ENCODE results near the gene OAF. TPM values are rescaled to one million over a fixed set of nuclear protein-coding genes. Genes with fewer than 3 reads are reported as not detected.

The OAF gene
- total and polyA plus RNA-seq, 2 experiments from 2014 or later, result 1.1 to 3.0 TPM

- H2AFZ ChIP-seq, result no peak overlapping the region
- H3K9me3 Mint-ChIP-seq, result no peaks in the 10 kb centered on the region
- H3K79me2 ChIP-seq (replicated peaks; ENCODE audit: insufficient read depth), result no peaks in the 10 kb centered on the region
- H3K27ac ChIP-seq (ENCODE audit: low read depth), result no peak overlapping the region
- peaks cover 82% of the 10 kb centered on the region for H3K27me3 ChIP-seq (ENCODE audit: insufficient read depth)
- no peaks in the 10 kb centered on the region for H3F3A ChIP-seq (replicated peaks; ENCODE audit: low read depth)
- H3K4me3 Mint-ChIP-seq, result no peak overlapping the region
- H3K4me1 ChIP-seq (ENCODE audit: insufficient read depth), result peaks cover 22% of the 10 kb centered on the region
- peaks cover 37% of the 10 kb centered on the region for H3K4me1 Mint-ChIP-seq
- H3K27ac Mint-ChIP-seq, result no peak overlapping the region
- peaks cover 65% of the 10 kb centered on the region for H3K27me3 Mint-ChIP-seq (ENCODE audit: insufficient read depth, low read depth, poor library complexity)
- no peak for DNase-seq (ENCODE audit: low spot score)
- H3K4me2 ChIP-seq, result no peak overlapping the region
- TF ChIP-seq POLR2AphosphoS5 (IDR thresholded peaks at IDR 0.05; ENCODE audit: low read depth) (no peak), ZNF114 (CRISPR knock-in tag; IDR thresholded peaks at IDR 0.05) (no peak), EZH2 (IDR thresholded peaks at IDR 0.05; ENCODE audit: low read depth, unreplicated experiment) (no peak)
- no peaks in the 10 kb centered on the region for H3K9me2 ChIP-seq (ENCODE audit: insufficient read depth)
- no peak overlapping the region for H3K4me3 ChIP-seq
- no peaks in the 10 kb centered on the region; the same call in 2 of the 3 replicates for H3K36me3 Mint-ChIP-seq (ENCODE audit: low read depth)
- H3K36me3 ChIP-seq (ENCODE audit: insufficient read depth), result no peaks in the 10 kb centered on the region
- H4K20me1 ChIP-seq (replicated peaks; ENCODE audit: insufficient read depth), result peaks cover 3% of the 10 kb centered on the region; the same call in 1 of the 2 replicates
- no peak for ATAC-seq
These were observed 3.7 kb downstream of the OAF start for GRCh38 chr11:120214581-120214980.

GRCh38 chr11:120215634-120216033 lies 4.8 kb downstream of the OAF start:
- peaks cover 73% of the 10 kb centered on the region for H3K27me3 ChIP-seq (ENCODE audit: insufficient read depth)
- no peaks in the 10 kb centered on the region for H3K79me2 ChIP-seq (replicated peaks; ENCODE audit: insufficient read depth)
- no peak overlapping the region for H3K4me3 ChIP-seq
- no peaks in the 10 kb centered on the region for H3K36me3 ChIP-seq (ENCODE audit: insufficient read depth)
- H3K27ac ChIP-seq (ENCODE audit: low read depth), result no peak overlapping the region
- H3K36me3 Mint-ChIP-seq (ENCODE audit: low read depth), result no peaks in the 10 kb centered on the region; the same call in 2 of the 3 replicates
- H3F3A ChIP-seq (replicated peaks; ENCODE audit: low read depth), result no peaks in the 10 kb centered on the region
- ATAC-seq (no peak), DNase-seq (ENCODE audit: low spot score) (no peak)
- peaks cover 60% of the 10 kb centered on the region for H3K27me3 Mint-ChIP-seq (ENCODE audit: insufficient read depth, low read depth, poor library complexity)
- H4K20me1 ChIP-seq (replicated peaks; ENCODE audit: insufficient read depth), result peaks cover 3% of the 10 kb centered on the region; the same call in 1 of the 2 replicates
- peaks cover 17% of the 10 kb centered on the region for H3K4me1 ChIP-seq (ENCODE audit: insufficient read depth)
- no peak overlapping the region for H3K27ac Mint-ChIP-seq
- no peak overlapping the region for H3K4me3 Mint-ChIP-seq
- no peak overlapping the region for H2AFZ ChIP-seq
- H3K9me3 Mint-ChIP-seq, result no peaks in the 10 kb centered on the region
- no peak overlapping the region for H3K4me2 ChIP-seq
- TF ChIP-seq STAT1 (IDR thresholded peaks at IDR 0.05; ENCODE audit: unreplicated experiment) (no peak), CTCF (conservative IDR thresholded peaks at IDR 0.05; ENCODE audit: low read depth in 2 of 2) (no peak), CREB1 (CRISPR knock-in tag; IDR thresholded peaks at IDR 0.05; ENCODE audit: low read depth) (no peak), ZNF114 (CRISPR knock-in tag; IDR thresholded peaks at IDR 0.05) (no peak), NANOG (IDR thresholded peaks at IDR 0.05; ENCODE audit: borderline replicate concordance) (no peak), REST (IDR thresholded peaks at IDR 0.05; ENCODE audit: unreplicated experiment) (no peak)
- H3K4me1 Mint-ChIP-seq, result peaks cover 36% of the 10 kb centered on the region
- no peaks in the 10 kb centered on the region for H3K9me2 ChIP-seq (ENCODE audit: insufficient read depth)

Data from GM23338 (cell line).